Heart left ventricle (tissue), 16 donors: Measurements from ENCODE around the gene C14orf119. TPM values are rescaled to one million over a fixed set of nuclear protein-coding genes. Genes with fewer than 3 reads are reported as not detected.
A peak's percentile ranks its signal among the peaks of the same experiment; 100 is the strongest.

ENCODE experiments used
- ATAC-seq, 4 donors: fragments of 200-7000 bp; cut with Tn5 transposase; one replicate each; pipeline ENCODE4 v1.9.1; 2020 to 2022; ENCODE audit warnings: moderate library complexity in 4 of 4, mild to moderate bottlenecking in 3 of 4, moderate number of reproducible peaks in 1 of 4
- DNase-seq, 5 donors: peaks; one replicate each; pipeline ENCODE4 v3.0.0-alpha.2; 2020
- H3K27ac ChIP-seq, 12 donors: fragments of 200-600 bp; sonication (generic) in 4 of 12; one replicate each; pipeline versions ENCODE4 v1.5.0 to v1.8.0; 2016 to 2022; ENCODE audit warnings: mild to moderate bottlenecking in 2 of 12
- H3K27me3 ChIP-seq, 9 donors: fragments of 200-600 bp; sonication (generic) in 2 of 9; one replicate each; pipeline versions ENCODE4 v1.5.1 to v1.8.0; 2016 to 2022; ENCODE audit warnings: mild to moderate bottlenecking in 3 of 9
- H3K36me3 ChIP-seq, 9 donors: fragments of 200-600 bp; sonication (generic) in 2 of 9; one replicate each; pipeline versions ENCODE4 v1.5.0 to v1.8.0; 2018 to 2022; ENCODE audit warnings: mild to moderate bottlenecking in 2 of 9
- H3K4me1 ChIP-seq, 12 donors: fragments of 200-600 bp; sonication (generic) in 4 of 12; one replicate each; pipeline versions ENCODE4 v1.5.0 to v1.8.0; 2016 to 2022; ENCODE audit warnings: mild to moderate bottlenecking in 3 of 12
- H3K4me3 ChIP-seq, 12 donors: fragments of 200-600 bp; sonication (generic) in 4 of 12; one replicate each; pipeline versions ENCODE4 v1.5.0 to v1.8.0; 2017 to 2022; ENCODE audit warnings: mild to moderate bottlenecking in 9 of 12, moderate library complexity in 4 of 12
- H3K9me3 ChIP-seq, 12 donors: fragments of 200-600 bp; sonication (generic) in 4 of 12; one replicate each; pipeline versions ENCODE4 v1.5.0 to v1.8.0; 2016 to 2022; ENCODE audit warnings: mild to moderate bottlenecking in 1 of 12
- POLR2A ChIP-seq, 2 donors: fragments of 450-650 bp; IDR thresholded peaks; one replicate each; pipeline ENCODE4 v1.6.1; 2017; ENCODE audit warnings: antibody characterized with exemption in 2 of 2, mild to moderate bottlenecking in 2 of 2, moderate library complexity in 2 of 2
- WGBS, 4 donors: extraction: QIAGEN DNeasy Blood & Tissue Kit in 2 of 4; methylation state at CpG; one replicate each; pipeline versions ENCODE4 v1.1.5 to v1.1.7; 2013 to 2018; 5-methylcytosine and 5-hydroxymethylcytosine counted together
- intact Hi-C, 10 donors: fragments of 100-400 bp; cut with DNase I; formaldehyde crosslinking; loops; one replicate each; pipeline versions ENCODE4 v1.11.1 to v1.14.2; 2022
- long read RNA-seq, 3 donors: library from polyadenylated mRNA; unstranded; transcript quantifications; one replicate each; pipeline ENCODE4 v2.0.0, GENCODE V29; 2020 to 2021
- polyA plus RNA-seq, 2 donors: library from polyadenylated mRNA; stranded (reverse); fragments of 200-250 nt; gene quantifications; one replicate each; pipeline ENCODE4 v1.2.3, GENCODE V29; 2013
- total RNA-seq, 9 donors: library from RNA; depleted of rRNA in 2 of 9; stranded (reverse); fragments of >200 nt in 2 of 9; fragmentation: NEBNext Ultra II Directional in 3 of 9; extraction: Animal tissue kit (Norgen Biotek cat#: 25700) in 3 of 9; gene quantifications; one replicate each; pipeline versions ENCODE4 v1.1.0 to v1.2.4, GENCODE V29; 2016 to 2023
- TF ChIP-seq, protein P1 (sequence below), 12 donors: fragments of 200-600 bp; sonication (generic) in 4 of 12; IDR thresholded peaks; one replicate each; pipeline versions ENCODE4 v1.5.0 to v1.8.0; 2018 to 2022; ENCODE audit warnings: antibody characterized with exemption in 12 of 12, mild to moderate bottlenecking in 5 of 12
- donor health status: ischemic (EF 13 %, LVEDD 7.1; RV severe dilation, severe dysfunction).
- donor health status: healthy with polysubstance abuse.
- donor health status: DM: no; HTN: yes; CAD: no.
- donor health status: DM: no; HTN: no; CAD: no.
- donor health status: ischemic (EF 25% LVEDD 6.9; RV normal size, moderate dysfunction).
- donor health status: ischemic (EF 25% LVEDD 5.7; RV mildly dilated, moderate dysfunction).
- donor health status: healthy.
- donor health status: DM: yes; HTN: yes; CAD: no.
- donor health status: ischemic (EF 35%, LVEDD 5.7; RV mildly dilated, moderate dysfunction).
- donor health status: nonischemic (EF 11% LVEDD 7.7; RV severe dilation, severe dysfunction).
- donor health status: DM: yes; HTN: yes; CAD: no.
- donor health status: PGD.
- donor health status: ischemic (EF 29% LVEDD 5.4; RV normal size, mild dysfunction).
- donor health status: nonischemic (EF 23%, LVEDD 6.1; RV moderate dilation, normal function).

C14orf119 gene, protein sequence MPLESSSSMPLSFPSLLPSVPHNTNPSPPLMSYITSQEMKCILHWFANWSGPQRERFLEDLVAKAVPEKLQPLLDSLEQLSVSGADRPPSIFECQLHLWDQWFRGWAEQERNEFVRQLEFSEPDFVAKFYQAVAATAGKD
- total RNA-seq (10 to 100 TPM; 15.3 to 35.9 (median 29.6) TPM), polyA plus RNA-seq (10 to 100 TPM in 1 of 2 donors, 1 to 10 TPM in 1; 8.1 to 47.7 TPM)
- long read RNA-seq, donor 1, transcript C14orf119-201 (2 exons, 3,660 nt) = major isoform, 43 of 46 reads
- long read RNA-seq, donor 1, partial matches to known transcripts = 0 of 46 reads
- long read RNA-seq, donor 1, other reads (novel, unspliced or antisense) = 3 of 46 reads
- long read RNA-seq, donor 2, transcript C14orf119-201 (2 exons, 3,660 nt) = major isoform, 110 of 121 reads
- long read RNA-seq, donor 2, partial matches to known transcripts = 4 of 121 reads
- long read RNA-seq, donor 2, other reads (novel, unspliced or antisense) = 5 of 121 reads
- long read RNA-seq, donor 3, transcript C14orf119-201 (2 exons, 3,660 nt) = major isoform, 24 of 29 reads
- long read RNA-seq, donor 3, partial matches to known transcripts = 0 of 29 reads
- long read RNA-seq, donor 3, other reads (novel, unspliced or antisense) = 5 of 29 reads

DNA sequence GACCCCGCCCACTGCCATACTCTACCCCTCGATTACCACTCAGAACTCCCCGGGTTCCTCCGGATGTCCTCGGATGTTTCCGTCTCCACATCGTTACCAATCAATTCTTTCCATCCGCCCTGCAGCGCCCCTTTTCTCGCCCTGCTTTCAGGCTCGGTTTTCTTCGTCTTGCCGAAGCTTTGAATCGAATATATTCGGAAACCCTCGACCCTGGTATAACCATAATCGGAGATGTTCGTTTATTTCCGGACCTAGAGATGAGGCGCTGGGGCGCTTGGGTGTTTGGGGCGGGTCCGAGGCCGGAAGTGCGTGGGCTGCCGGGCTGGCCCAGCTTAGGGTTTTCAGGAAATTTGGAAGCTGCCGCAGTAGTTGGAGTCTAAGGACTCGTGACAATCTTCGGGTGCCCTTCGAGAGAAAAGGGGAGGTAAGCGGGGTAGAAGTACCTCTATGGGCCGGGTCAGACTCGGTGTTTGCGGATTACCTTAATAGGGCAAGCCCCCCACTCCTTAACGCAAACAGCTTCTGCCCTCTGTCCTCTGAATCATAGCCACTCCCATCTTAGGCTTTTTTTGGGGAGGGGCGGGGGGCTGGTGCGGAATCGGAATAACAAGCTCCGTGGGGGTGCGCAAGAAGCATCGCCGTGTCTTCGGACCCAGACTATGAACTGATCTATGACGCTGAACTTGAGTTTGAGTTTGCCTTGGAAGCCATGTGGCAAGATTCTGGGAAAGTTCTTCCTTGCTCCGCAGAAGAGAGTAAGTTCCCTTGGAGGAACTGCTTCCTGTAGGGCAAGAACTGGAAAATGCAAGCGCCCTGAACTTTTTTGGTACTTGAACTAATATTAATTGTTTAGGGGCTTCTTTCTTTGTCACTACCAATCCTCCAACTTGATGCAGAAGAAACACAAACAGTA is at the start of gene C14orf119:
C14orf119 (plus strand) TSS at position 310 of the 913 bp plus-strand sequence. CDS start 2,154 bp downstream, outside the sequence.
- peak; percentile 92 to 96 (median 96) for ATAC-seq
- WGBS, 4 donors = 0 to 1% (median 0%) methylated on average over 46 of the region's 46 CpGs

GRCh38 chr14:23047034-23047634 is 48.2 kb upstream of the C14orf119 start:
- no peak for TF ChIP-seq POLR2A (IDR thresholded peaks at IDR 0.05)
- TF ChIP-seq, protein P1, sequence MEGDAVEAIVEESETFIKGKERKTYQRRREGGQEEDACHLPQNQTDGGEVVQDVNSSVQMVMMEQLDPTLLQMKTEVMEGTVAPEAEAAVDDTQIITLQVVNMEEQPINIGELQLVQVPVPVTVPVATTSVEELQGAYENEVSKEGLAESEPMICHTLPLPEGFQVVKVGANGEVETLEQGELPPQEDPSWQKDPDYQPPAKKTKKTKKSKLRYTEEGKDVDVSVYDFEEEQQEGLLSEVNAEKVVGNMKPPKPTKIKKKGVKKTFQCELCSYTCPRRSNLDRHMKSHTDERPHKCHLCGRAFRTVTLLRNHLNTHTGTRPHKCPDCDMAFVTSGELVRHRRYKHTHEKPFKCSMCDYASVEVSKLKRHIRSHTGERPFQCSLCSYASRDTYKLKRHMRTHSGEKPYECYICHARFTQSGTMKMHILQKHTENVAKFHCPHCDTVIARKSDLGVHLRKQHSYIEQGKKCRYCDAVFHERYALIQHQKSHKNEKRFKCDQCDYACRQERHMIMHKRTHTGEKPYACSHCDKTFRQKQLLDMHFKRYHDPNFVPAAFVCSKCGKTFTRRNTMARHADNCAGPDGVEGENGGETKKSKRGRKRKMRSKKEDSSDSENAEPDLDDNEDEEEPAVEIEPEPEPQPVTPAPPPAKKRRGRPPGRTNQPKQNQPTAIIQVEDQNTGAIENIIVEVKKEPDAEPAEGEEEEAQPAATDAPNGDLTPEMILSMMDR (IDR thresholded peaks at IDR 0.05) = no peak
- H3K4me3 ChIP-seq = no peak overlapping the region
- ATAC-seq (peak in 3 of 4 donors; percentile 12 to 55 (median 17)), DNase-seq (peak in 3 of 5 donors; percentile 54 to 62 (median 55))
- H3K27ac ChIP-seq = peak overlapping the region in 11 of 12 donors; percentile 25 to 78 (median 58)
- no peaks in the 10 kb centered on the region for H3K36me3 ChIP-seq
- WGBS, 4 donors = 50 to 69% (median 64%) methylated on average over 6 of the region's 6 CpGs
- intact Hi-C loops = no loop called here
- no peaks in the 10 kb centered on the region for H3K27me3 ChIP-seq
- no peaks in the 10 kb centered on the region for H3K9me3 ChIP-seq
- peaks cover 3 to 38% (median 14%) of the 10 kb centered on the region in 12 donors for H3K4me1 ChIP-seq

More for the DNA sequence above, at the start of gene C14orf119:
- H3K36me3 ChIP-seq = peaks cover 0 to 56% (median 43%) of the 10 kb centered on the region in 9 donors
- TF ChIP-seq, protein P1 (IDR thresholded peaks at IDR 0.05) = no peak
- TF ChIP-seq POLR2A (IDR thresholded peaks at IDR 0.05) = peak; percentile 12 to 69
- peak within 1 kb of the TSS; percentile 92 to 99 (median 97) for H3K27ac ChIP-seq
- DNase-seq = peak; percentile 94 to 100 (median 100)
- peaks cover 5 to 69% (median 42%) of the 10 kb centered on the region in 12 donors for H3K4me1 ChIP-seq
- peak within 1 kb of the TSS; percentile 57 to 96 (median 81) for H3K4me3 ChIP-seq
- no peaks in the 10 kb centered on the region for H3K27me3 ChIP-seq
- intact Hi-C loops = loop anchor here in 1 of 10 donors (10.0 kb wide), 1 partner anchor 209 kb away; the partner anchor contains the start of genes BCL2L2 and PPP1R3E
- no peaks in the 10 kb centered on the region for H3K9me3 ChIP-seq

DNA sequence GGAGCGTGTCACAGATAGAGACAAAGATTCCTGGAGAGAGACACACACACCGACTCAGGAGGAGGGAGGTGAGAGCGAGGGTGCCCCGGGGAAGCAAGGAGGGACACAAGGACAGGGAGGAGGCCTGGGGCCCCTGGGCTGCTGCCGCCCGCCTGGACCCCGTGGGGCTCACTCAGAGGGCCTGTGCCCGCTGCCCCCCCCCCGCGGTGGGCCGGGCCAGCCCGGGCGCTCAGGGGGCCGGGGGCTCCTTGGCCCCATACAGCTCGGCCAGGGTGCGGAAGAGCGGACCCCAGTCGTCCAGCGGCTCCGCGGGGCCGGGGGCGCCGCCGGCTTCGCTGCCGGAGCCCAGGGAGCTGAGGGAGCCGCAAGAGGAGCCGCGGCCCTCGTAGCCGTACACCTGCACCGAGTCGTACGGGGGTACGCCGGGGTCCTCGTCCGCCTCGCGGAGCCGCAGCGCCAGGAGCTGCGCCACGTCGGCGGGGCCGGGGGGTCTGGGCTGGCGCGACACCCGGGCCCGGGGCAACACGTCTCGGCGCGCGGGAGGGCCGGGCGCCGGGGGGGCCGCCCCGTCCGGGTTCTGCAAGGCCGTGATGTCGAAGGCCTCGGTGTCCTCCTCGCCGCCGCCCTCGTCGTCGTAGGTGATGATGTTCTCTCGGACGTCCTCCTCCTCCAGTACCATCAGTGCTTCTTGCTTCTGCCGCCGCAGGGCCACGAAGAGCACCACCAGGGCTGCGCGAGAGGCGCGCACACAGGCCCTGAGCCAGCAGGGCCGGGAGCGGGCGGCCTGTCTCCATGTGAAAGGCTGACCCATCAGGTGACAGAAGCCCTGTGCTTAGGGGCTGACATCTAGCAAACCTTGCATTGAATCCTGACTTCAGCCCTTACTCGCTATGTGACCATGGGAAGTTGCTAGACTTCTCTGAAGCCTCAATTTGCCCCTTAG is 47.3 kb upstream of the C14orf119 start:
- Histone ChIP-seq H3K27ac (peak overlapping the region in 8 of 12 donors; percentile 47 to 78 (median 64)), H3K4me1 (peaks cover 3 to 38% (median 14%) of the 10 kb centered on the region in 12 donors), H3K4me3 (no peak overlapping the region), H3K36me3 (no peaks in the 10 kb centered on the region), H3K27me3 (no peaks in the 10 kb centered on the region), H3K9me3 (no peaks in the 10 kb centered on the region)
- 61 to 73% (median 71%) methylated on average over 63 to 85 of the region's 85 CpGs for WGBS, 4 donors
- DNase-seq (no peak), ATAC-seq (no peak)
- intact Hi-C loops = no loop called here
- TF ChIP-seq POLR2A (IDR thresholded peaks at IDR 0.05) = no peak
- TF ChIP-seq, protein P1 (IDR thresholded peaks at IDR 0.05) = no peak
